ENCODE measurements around the gene PLXNA4.

The PLXNA4 gene

DNA sequence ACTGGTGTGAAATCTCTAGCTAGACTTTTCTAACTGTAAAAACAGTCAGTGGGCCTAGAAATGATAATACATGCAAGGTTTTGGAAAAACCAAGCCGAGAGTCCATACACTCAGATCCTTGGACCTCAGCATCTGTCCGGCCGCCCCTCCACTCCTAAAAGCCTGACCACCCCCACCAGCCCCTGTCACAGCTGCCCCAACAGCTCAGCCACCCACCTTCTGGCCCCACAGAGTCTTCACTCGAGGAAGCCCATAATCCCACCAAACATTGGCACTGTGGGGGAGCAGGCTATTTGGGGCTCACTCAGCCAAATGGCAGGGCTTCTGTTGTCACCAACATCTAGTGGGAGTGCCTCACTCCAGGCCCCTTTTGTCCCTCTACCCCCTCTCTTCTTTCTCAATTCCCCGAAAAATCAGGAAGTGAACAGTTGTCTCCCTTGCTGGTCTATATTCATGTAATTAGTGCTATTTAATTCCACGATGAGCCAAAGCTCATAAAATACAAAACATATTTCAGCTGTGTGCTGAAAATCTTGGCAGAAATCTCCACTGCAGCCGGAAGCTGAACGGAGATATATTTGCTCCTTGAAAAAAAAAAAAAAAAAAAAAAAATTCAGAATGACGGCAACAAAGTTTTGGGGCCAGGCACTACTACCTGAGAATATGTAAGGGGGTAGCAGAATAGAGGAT is 55.5 kb downstream of the PLXNA4 start:
- Histone ChIP-seq H3K4me1 (no peaks in the 10 kb centered on the region; the same call in 1 of the 2 replicates), H3K27me3 (no peaks in the 10 kb centered on the region), H3K36me3 (no peaks in the 10 kb centered on the region), H3K4me3 (ENCODE audit: low read depth, low read length) (no peak overlapping the region), H3K9me3 (no peaks in the 10 kb centered on the region)
- TF ChIP-seq, protein P1, sequence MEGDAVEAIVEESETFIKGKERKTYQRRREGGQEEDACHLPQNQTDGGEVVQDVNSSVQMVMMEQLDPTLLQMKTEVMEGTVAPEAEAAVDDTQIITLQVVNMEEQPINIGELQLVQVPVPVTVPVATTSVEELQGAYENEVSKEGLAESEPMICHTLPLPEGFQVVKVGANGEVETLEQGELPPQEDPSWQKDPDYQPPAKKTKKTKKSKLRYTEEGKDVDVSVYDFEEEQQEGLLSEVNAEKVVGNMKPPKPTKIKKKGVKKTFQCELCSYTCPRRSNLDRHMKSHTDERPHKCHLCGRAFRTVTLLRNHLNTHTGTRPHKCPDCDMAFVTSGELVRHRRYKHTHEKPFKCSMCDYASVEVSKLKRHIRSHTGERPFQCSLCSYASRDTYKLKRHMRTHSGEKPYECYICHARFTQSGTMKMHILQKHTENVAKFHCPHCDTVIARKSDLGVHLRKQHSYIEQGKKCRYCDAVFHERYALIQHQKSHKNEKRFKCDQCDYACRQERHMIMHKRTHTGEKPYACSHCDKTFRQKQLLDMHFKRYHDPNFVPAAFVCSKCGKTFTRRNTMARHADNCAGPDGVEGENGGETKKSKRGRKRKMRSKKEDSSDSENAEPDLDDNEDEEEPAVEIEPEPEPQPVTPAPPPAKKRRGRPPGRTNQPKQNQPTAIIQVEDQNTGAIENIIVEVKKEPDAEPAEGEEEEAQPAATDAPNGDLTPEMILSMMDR (IDR thresholded peaks at IDR 0.05; ENCODE audit: low read depth, low read length), result no peak
- DNase-seq, result no peak

DNA sequence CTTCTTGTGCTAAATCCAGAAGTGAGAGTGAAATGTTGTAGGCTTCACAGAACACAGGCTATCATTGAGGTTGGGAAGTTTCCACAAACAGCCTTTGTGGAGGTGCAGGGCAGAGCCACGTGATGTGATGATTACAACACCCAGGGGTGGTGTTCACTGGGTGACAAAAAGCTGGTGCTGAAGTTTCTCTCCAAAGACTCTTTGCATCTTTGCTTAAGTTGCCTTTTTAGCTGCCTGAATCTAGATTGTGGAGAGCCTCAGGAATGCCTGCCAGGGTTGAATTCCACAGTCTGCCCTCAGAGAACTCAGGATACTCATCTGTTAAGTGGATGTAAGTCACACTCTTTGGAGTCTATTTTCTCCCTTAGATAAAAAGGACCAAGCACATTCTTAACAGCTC is 56.3 kb downstream of the PLXNA4 start:
- no peak for DNase-seq
- Histone ChIP-seq H3K9me3 (no peaks in the 10 kb centered on the region), H3K4me1 (no peaks in the 10 kb centered on the region; the same call in 1 of the 2 replicates), H3K36me3 (no peaks in the 10 kb centered on the region), H3K4me3 (ENCODE audit: low read depth, low read length) (no peak overlapping the region), H3K27me3 (no peaks in the 10 kb centered on the region)
- TF ChIP-seq, protein P1 (IDR thresholded peaks at IDR 0.05; ENCODE audit: low read depth, low read length), result no peak

DNA sequence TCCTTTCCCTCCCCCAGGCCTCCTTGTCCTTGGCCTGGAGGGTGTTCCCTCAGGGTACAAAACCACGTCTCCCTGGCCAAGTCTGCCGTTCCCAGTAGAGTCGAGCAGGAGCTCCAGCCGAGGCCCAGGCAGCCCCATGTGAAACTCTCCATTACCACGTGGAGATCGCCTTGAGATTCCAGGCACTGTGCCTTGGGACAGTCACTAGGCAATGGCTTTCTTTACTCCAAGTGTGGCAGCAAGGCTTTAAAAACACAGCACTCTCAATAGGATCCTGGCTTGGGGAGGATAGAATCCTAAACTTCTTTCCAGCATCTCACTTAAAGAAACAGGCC is 57.5 kb downstream of the PLXNA4 start:
- H3K9me3 ChIP-seq, result no peaks in the 10 kb centered on the region
- H3K36me3 ChIP-seq, result no peaks in the 10 kb centered on the region
- no peaks in the 10 kb centered on the region for H3K27me3 ChIP-seq
- no peak for DNase-seq
- H3K4me1 ChIP-seq, result no peaks in the 10 kb centered on the region; the same call in 1 of the 2 replicates
- TF ChIP-seq, protein P1 (IDR thresholded peaks at IDR 0.05; ENCODE audit: low read depth, low read length), result no peak
- H3K4me3 ChIP-seq (ENCODE audit: low read depth, low read length), result no peak overlapping the region

DNA sequence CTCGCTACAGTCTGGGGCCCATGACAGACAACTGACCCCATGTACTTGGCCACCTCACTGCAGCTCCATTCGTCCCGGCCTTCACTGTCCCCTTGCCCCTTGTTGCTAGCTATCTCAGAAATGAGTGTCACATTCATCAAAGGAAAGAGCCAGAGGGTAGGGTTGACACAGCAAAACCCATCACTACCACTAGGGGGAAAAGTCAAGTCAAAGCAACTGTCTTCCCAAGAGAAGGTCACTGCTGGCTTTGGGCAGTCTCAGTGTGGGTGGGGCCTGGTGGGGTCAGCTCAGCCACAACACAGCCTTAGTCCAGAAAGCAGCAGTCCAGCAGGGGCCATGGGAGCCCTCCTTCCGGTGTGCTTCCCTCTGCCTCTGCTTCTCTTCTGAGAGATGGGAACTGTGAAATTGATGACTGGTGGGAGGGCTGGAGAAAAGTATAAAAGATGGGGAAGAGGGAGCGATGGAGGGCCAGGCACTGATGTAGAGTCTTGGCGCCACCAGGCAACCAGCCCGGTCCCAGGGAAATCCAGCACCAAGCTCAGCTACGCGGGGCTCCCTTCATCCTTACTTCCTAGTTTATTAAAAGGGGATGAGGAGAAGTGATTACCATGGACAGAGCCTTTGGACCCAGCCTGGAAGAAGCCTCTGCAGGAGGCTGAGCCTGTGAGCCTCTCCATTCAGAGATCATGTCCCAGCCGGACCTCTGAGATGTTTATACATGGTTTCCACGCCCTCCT is 58.0 kb downstream of the PLXNA4 start:
- TF ChIP-seq, protein P1 (IDR thresholded peaks at IDR 0.05; ENCODE audit: low read depth, low read length), result peak; percentile 80
- Histone ChIP-seq H3K4me3 (ENCODE audit: low read depth, low read length) (no peak overlapping the region), H3K27me3 (no peaks in the 10 kb centered on the region), H3K36me3 (no peaks in the 10 kb centered on the region; the same call in 1 of the 2 replicates), H3K9me3 (no peaks in the 10 kb centered on the region), H3K4me1 (no peaks in the 10 kb centered on the region; the same call in 1 of the 2 replicates)
- DNase-seq, result peak; percentile 48

DNA sequence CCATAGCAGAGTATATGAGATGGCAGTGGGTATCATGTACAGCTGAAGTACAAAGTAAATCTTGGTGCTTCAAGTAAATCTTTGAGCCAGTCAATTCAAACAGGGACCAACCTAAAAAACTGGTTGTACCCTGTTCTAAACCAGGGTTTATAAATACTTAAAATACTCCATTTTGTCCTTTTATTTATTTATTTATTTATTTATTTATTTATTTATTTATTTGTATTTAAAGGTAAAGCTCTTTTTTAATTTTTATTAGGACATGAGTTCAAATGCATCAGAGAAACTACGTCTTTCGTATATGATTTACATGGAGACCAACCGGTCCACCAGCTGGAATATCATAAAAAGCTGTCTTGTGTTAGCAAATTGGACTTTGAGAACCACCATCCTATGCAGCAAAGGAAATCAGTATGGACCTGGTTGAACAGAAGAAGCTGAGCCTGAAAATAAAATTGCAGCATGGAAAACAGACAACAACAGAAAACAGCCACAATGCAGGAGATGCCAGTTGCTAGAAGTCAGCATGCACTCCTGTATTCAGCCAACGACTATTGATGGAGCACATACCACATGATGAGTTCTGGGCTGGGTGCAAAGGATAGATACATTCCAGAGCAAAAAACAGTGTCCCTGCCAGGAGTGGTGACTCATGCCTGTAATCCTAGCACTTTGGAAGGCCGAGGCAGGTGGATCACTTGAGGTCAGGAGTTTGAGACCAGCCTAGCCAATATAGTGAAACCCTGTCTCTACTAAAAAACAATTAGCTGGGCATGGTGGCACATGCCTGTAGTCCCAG is 60.0 kb downstream of the PLXNA4 start:
- H3K9me3 ChIP-seq, result no peaks in the 10 kb centered on the region
- TF ChIP-seq, protein P1 (IDR thresholded peaks at IDR 0.05; ENCODE audit: low read depth, low read length), result no peak
- H3K36me3 ChIP-seq, result no peaks in the 10 kb centered on the region; the same call in 1 of the 2 replicates
- H3K27me3 ChIP-seq, result no peaks in the 10 kb centered on the region
- no peak overlapping the region for H3K4me3 ChIP-seq (ENCODE audit: low read depth, low read length)
- no peak for DNase-seq
- no peaks in the 10 kb centered on the region; the same call in 1 of the 2 replicates for H3K4me1 ChIP-seq
